GM19467 (cell line): ENCODE data around the gene NUP214.
"Not testable (repeated sequence)": the region's sequence is repeated elsewhere in the genome, so short reads cannot be mapped to it uniquely, and the experiment has no call there.

Experiments
- ATAC-seq: cut with Tn5 transposase; IDR thresholded peaks from one replicate; pipeline ENCODE4 v1.9.1; 2021; ENCODE audit warnings: mild to moderate bottlenecking, moderate library complexity; ENCODE audit not compliant: unreplicated experiment

Gene NUP214

GRCh38 chr9:131191032-131191431 lies 65.6 kb downstream of the NUP214 start:
- not testable (repeated sequence) for ATAC-seq

- no peak for ATAC-seq
These were observed 66.5 kb downstream of the NUP214 start for GRCh38 chr9:131191857-131192256.

GRCh38 chr9:131193051-131193450 lies 67.7 kb downstream of the NUP214 start:
- ATAC-seq: no peak

- no peak for ATAC-seq
These were observed 69.4 kb downstream of the NUP214 start for GRCh38 chr9:131194762-131195161.

- no peak for ATAC-seq
These were observed 72.0 kb downstream of the NUP214 start for GRCh38 chr9:131197160-131197911.

GRCh38 chr9:131198041-131198715 lies 72.8 kb downstream of the NUP214 start:
- ATAC-seq: no peak

GRCh38 chr9:131201856-131202255 lies 76.5 kb downstream of the NUP214 start:
- ATAC-seq: no peak

GRCh38 chr9:131203431-131204218 lies 78.2 kb downstream of the NUP214 start:
- ATAC-seq: no peak

- no peak for ATAC-seq
These were observed 78.9 kb downstream of the NUP214 start for GRCh38 chr9:131204285-131204684.

- no peak for ATAC-seq
These were observed 81.1 kb downstream of the NUP214 start for GRCh38 chr9:131206495-131206894.

GRCh38 chr9:131211920-131212319 lies 86.5 kb downstream of the NUP214 start:
- ATAC-seq: not testable (repeated sequence)

- no peak for ATAC-seq
These were observed 89.0 kb downstream of the NUP214 start for GRCh38 chr9:131214286-131214856.

GRCh38 chr9:131214876-131215275 lies 89.5 kb downstream of the NUP214 start:
- ATAC-seq: no peak

- no peak for ATAC-seq
These were observed 91.4 kb downstream of the NUP214 start for GRCh38 chr9:131216806-131217205.

GRCh38 chr9:131217331-131218031 lies 92.1 kb downstream of the NUP214 start:
- ATAC-seq: no peak

- ATAC-seq: no peak
These were observed 93.0 kb downstream of the NUP214 start for GRCh38 chr9:131218370-131218769.

- no peak for ATAC-seq
These were observed 95.1 kb downstream of the NUP214 start for GRCh38 chr9:131220485-131220884.

- ATAC-seq: no peak
These were observed 97.1 kb downstream of the NUP214 start for GRCh38 chr9:131222460-131222859.

GRCh38 chr9:131226226-131226625 lies 100.8 kb downstream of the NUP214 start:
- ATAC-seq: no peak

- no peak for ATAC-seq
These were observed 101.9 kb downstream of the NUP214 start for GRCh38 chr9:131227112-131227958.
